ENCODE data around the gene PRCD.

Gene PRCD

GRCh38 chr17:76540381-76541300 is 797 bp downstream of the PRCD start:
- peak; percentile 49 for DNase-seq (ENCODE audit: low read depth)
- TF ChIP-seq CTCF (IDR thresholded peaks at IDR 0.05; ENCODE audit: control insufficient read depth, extremely low read depth, insufficient read depth): no peak
- H3K4me3 ChIP-seq (ENCODE audit: low read depth, low read length): no peak overlapping the region

- H3K4me3 ChIP-seq (ENCODE audit: low read depth, low read length): no peak overlapping the region
- DNase-seq (ENCODE audit: low read depth): no peak
- no peak for TF ChIP-seq CTCF (IDR thresholded peaks at IDR 0.05; ENCODE audit: control insufficient read depth, extremely low read depth, insufficient read depth)
These were observed 2.1 kb downstream of the PRCD start for GRCh38 chr17:76541739-76542454.

DNA sequence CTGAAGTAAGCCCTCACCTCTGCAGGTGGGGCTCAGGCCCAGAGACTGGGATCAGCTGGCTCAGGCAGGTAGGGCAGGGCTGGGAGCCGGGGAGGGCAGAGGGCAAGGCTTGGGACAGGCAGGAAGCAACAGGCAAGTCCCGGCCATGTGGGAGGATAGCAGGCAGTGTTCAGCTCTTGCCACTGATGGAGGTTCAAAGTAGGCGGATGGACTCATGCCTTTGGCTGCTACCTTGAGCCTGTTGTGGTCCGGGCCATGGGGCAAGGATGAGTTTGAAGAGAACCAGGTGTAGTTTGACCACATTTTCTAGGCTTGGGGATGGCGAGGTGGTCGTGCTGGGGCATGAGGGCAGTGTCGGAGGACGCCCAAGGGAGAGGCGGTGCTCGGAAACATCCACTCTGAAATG is 2.7 kb downstream of the PRCD start:
- no peak overlapping the region for H3K4me3 ChIP-seq (ENCODE audit: low read depth, low read length)
- TF ChIP-seq CTCF (IDR thresholded peaks at IDR 0.05; ENCODE audit: control insufficient read depth, extremely low read depth, insufficient read depth): no peak
- DNase-seq (ENCODE audit: low read depth): no peak

DNA sequence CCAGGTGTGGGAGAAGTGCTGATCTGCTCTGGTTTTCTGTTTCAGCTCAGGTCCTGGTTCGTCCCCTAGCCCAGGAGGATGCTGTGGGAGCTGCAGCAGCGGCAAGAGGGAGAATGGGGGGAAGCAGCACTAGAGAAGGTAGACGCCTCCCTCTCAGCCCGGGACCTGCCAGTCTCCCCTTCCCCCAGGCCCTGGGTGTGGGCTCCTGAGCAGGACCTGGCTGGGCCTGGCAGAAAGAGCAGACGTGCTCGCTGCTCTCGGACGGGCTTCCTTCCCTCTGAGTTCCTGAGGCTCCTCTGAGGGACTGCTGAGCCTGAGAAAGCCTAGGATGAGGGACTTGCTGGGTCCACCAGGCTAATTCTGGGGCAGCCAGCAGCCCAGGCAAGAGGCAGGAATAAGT is 3.1 kb downstream of the PRCD start:
- DNase-seq (ENCODE audit: low read depth): no peak
- no peak overlapping the region for H3K4me3 ChIP-seq (ENCODE audit: low read depth, low read length)
- TF ChIP-seq CTCF (IDR thresholded peaks at IDR 0.05; ENCODE audit: control insufficient read depth, extremely low read depth, insufficient read depth): no peak

- H3K4me3 ChIP-seq (ENCODE audit: low read depth, low read length): no peak overlapping the region
- no peak for TF ChIP-seq CTCF (IDR thresholded peaks at IDR 0.05; ENCODE audit: control insufficient read depth, extremely low read depth, insufficient read depth)
- no peak for DNase-seq (ENCODE audit: low read depth)
These were observed 3.6 kb downstream of the PRCD start for GRCh38 chr17:76543482-76543825.

DNA sequence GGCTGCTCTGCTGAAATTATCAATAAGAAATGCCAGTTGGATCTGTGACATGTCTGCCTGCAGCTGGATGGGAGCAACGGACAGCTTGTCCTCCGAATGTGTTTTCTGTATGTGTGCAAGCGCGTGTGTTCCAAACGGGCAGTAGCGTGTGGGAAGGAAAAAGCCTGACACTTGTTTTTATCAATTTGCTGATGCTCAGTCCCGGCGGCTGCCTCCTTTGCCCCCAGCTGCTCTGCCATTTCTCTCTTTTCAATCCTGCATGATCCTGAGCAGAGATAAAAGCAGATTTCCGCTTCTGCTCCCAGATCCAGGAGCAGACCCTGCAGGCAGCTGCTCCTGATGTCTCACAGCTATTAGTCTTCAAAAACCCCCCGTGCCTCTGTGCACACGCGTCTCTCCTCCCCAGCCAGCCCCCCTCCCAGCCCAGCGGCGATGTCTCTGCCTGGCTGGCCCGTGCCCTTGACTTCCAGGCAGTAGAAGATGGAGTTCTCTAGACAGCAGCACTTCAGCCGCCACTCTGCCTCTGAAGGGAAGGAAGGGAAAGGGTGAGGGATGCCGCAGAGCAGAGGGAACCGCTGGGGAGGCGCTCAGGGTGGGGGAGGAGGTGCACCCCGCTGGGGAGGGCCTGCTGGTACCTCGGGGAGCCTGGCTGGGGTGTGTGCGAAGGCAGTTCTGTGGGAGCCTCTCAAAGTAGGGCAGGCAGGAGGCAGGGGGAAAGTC is 4.1 kb downstream of the PRCD start:
- no peak for DNase-seq (ENCODE audit: low read depth)
- no peak overlapping the region for H3K4me3 ChIP-seq (ENCODE audit: low read depth, low read length)
- TF ChIP-seq CTCF (IDR thresholded peaks at IDR 0.05; ENCODE audit: control insufficient read depth, extremely low read depth, insufficient read depth): no peak

Data from LNCaP clone FGC (cell line).